ENCODE data around the gene RTRAF.
A peak's percentile ranks its signal among the peaks of the same experiment; 100 is the strongest.

Gene RTRAF

DNA sequence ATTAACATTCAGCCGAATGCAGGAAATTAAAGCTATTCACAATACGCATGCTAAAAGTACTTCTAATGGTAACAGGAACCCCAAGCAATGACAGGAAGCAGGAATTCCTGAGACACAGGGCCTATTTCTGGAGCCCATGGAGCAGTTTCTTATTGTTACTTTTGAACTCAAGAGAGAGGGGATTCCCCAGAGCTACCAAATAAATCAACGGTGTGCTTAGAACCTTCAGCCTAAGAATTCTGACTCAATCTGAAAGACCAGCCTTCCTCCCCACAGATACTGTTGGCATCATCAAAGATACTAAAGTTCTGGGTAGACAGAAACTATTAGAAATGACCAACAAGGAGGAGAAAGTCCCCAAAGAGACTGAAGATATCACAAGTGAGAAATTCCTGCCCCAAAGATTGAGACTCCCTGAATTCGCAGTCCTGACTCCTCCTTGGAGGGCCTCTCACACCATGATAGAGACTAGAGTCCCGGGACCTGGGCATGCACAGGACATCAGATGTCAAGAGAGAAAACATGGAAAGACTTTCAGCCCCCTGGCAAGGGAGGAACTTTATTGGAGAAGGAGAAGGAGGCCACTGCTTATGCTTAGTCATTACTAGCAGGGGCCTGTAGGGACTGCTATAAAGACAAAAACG is 32.7 kb downstream of the RTRAF start:
- DNase-seq: peak in 1 of 5 donors; percentile 54

DNA sequence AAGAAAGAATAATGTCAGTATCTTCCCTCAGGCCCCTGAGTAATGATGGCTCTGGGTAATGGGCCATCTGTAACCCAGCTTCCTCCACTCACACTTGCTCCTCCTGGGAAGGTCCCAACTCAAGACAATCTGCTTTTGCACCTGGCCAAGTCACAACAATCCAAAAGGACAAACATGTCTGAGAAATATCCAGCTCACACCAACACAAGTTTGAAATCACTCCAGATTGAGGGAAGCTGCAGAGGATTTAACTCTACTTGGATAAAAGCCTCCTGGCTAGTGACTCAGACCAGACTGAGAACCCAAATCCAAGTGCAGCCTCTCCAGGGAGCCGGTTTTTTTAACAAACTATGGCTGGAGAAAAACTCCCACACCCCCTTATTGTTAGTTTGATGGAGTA is 34.2 kb downstream of the RTRAF start:
- no peak for DNase-seq

DNA sequence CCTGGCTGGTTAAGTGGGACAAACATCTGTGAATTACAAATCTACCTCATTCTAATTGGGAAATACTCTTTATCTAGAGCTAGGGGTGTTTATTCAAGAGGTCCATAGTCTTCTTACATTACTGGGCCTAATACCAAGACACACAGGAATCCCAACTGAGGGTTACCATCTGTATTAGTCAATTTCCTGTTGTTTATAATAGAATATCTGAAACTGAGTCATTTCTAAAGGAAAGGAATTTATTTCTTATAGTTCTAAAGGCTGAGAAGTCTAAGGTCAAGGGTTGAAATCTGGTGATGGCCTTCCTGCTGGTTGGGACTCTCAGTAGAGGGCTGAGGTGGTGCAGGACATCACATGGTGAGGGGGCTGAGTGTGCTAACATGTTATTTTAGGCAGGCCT is 36.0 kb downstream of the RTRAF start:
- no peak for DNase-seq

DNA sequence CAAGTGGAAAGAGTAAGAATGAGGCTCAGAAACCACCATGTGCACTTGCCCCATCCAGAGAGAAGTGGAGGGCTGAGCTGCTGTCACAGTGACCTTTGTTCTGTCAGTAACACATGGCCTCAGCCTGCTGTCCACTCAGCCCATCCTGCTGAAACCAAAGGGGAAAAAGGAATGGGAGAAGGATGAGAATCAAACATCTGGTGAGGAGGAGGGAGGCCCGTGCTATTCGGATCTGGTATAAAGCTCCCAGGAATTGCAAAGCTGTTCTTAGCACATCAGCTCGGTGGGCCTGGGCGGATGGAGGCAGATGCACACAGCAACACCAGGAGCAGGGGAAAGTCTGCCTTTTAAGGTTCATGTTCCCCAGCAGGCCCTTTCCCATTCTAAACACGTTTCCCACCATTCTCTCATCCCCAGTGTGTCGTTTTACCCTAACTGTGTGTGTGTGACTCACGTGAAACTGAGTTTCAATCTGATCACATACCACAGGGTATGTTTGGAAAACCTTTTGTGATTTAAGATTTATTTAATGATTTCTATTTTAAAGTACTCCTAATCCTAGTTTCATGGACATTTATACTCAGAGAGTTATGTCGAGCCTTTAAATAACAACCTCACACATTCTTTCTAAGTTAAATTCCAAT is 36.8 kb downstream of the RTRAF start:
- DNase-seq: no peak

DNA sequence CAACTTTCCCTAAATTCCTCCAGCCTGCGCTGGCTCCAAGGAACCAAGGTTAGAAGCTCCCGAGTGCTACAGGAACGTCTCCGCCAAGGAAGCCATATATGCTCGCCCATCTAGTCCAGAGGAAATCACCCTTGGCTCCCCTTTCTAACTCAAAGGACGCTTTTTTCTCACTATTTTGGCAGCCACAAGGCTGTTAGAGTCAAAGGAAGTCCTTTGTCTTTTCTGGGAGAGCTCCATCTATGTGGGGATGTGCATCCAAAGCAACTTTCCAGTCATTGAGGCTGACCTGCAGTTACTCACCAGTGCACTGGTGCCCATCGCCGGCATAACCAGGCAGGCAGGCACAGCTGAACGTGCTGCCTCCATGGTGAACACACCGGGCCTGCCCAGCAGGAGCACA is 37.6 kb downstream of the RTRAF start:
- DNase-seq: no peak

DNA sequence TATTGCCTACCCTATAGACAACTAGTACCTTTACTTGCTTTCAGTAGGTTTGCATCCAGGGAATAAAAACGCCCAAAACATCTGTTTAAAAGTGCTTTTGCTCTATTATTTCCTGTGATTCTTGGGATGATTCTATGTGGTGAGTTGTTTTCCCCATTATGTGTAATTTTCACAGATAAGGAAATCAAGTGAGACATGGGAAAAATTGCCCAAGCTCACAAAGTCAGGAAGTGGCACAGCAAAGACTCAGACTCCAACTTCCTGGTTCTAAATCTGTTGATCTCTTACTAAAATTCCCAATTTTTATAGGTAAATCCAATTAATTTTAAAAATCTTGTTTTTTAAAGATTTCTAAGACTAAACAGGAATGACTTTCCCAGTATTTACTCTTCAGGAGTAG is 40.5 kb downstream of the RTRAF start:
- DNase-seq: no peak

- no peak for DNase-seq
Observed at GRCh38 chr14:52031781-52032180, 42.4 kb downstream of the RTRAF start.

- DNase-seq: no peak
Observed at GRCh38 chr14:52032204-52032801, 43.0 kb downstream of the RTRAF start.

DNA sequence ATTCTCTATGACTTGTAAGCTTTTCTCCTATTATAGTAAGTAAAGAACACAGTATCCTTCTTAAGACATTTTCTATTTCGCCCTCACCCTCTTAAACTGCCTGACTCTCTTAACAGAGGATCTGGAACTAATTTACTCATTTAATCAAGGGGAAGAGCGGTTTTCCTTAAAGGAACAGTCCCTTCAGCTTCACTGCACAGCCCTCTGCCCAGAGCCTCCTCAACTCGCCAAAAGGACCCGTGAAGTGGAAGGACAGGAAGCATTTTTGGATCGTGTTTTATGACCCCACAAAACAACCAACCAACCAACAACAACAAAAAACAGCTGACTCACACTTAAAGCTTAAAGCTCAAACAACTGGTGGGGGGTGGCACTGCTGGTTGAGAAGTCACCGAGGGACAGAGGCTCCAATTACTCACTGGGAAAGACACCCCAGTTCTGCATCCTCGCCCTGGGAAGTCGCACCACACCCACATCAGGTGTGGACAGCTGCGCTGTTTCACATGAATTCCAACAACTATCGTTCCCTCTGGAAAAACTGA is 43.8 kb downstream of the RTRAF start:
- no peak for DNase-seq

DNA sequence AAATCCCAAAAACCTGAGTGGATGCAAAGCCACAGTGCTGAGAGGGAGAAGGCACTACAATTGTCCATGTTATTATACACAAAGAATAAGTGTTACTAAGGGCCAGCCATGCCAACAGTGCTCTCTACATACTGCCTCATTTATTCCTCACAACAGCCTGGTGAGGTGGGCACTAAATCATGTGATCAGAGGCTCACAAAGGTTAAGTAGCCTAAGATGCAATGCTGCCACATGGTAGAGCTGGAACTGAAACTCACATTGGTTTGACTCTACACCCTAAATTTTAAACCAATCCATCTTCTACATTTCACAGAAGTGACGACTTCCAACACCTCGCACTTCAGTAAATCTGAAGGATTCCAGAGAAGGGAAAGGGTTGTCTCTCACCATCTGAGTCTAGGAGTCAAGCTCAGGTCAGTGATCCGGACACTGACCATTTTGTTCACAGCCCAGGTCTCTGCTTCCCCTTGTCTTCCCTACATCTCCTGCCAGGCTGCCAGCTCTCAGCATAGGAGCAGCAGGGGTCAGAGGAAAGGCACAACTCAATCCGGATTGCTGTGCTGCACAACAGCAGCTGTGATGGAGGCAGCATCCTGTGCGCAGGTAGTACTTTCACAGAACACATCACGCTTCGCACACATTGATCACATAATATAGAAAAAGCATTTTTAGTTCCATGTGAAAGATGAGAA is 49.9 kb downstream of the RTRAF start:
- no peak for DNase-seq

GRCh38 chr14:52040598-52040997 is 51.3 kb downstream of the RTRAF start:
- DNase-seq: no peak

GRCh38 chr14:52042371-52043289 is 53.3 kb downstream of the RTRAF start:
- DNase-seq: no peak

- peak in 3 of 5 donors; percentile 22 to 26 (median 26) for DNase-seq
Observed at GRCh38 chr14:52043690-52044089, 54.3 kb downstream of the RTRAF start.

GRCh38 chr14:52044791-52045522 is 55.6 kb downstream of the RTRAF start:
- DNase-seq: no peak

- DNase-seq: no peak
Observed at GRCh38 chr14:52046376-52046917, 57.1 kb downstream of the RTRAF start.

DNA sequence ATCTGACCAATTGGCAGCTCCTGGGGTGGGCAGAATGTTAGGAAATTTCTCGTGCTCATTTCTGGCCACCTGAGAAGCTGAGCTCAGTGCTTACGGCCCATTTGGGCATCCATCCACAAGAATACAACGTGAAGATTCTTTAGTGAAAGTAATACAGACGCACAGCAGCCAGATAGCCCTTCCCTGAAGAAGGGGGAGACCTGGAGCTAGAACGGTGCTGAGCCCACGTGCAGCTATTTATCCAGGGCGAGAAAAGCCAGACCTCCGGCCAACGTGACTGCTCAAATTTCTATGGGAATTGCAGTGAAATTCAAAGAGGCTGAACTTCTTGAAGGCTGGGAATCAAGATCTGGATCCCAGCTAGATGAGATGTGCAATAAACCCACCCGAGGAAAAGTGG is 58.8 kb downstream of the RTRAF start:
- DNase-seq: no peak

DNA sequence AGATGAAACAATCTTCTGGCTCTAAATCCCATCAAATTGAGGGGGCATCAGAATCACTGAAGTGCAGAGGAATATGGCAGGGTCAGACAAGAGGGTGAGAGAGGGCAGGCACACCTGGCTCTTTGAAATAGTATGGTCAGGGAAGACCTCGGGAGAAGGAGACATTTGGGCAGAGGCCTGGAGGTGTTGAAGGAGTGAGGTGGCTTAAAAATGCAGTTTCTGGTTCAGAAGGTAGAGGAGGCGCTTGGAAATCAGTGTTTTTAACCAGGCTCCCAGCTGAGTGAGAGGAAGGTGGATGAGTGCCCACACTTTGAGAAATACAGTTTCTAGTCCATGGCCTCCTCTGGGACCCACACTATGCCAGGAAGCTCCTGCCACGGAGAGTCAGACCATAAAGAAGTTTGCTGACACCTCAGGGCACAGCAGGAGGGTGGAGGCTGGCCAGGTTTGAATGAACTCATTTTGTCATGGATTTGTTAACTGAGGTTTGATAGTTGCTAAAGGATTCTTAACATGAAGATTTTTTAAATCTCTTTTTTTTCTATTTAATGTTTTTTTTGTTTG is 59.4 kb downstream of the RTRAF start:
- no peak for DNase-seq

DNA sequence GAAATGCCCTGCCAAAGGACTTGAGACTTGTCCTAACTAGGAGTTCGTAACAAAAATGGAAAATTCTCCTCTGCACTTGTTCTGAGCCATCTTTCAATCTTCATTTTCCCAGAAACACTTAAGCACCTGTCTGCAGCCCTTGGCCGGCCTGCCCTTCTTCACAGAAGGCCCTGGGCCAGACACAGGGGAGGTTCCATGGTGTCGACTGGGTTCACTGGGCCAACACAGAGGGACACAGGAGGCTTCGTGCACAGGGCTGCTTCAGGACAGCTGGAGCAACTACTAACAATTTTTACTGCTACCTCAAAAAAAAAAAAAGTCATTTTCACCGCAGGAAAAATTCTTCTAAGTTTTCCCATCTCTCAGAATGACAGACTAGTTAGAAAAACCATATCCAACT is 59.9 kb downstream of the RTRAF start:
- no peak for DNase-seq

DNA sequence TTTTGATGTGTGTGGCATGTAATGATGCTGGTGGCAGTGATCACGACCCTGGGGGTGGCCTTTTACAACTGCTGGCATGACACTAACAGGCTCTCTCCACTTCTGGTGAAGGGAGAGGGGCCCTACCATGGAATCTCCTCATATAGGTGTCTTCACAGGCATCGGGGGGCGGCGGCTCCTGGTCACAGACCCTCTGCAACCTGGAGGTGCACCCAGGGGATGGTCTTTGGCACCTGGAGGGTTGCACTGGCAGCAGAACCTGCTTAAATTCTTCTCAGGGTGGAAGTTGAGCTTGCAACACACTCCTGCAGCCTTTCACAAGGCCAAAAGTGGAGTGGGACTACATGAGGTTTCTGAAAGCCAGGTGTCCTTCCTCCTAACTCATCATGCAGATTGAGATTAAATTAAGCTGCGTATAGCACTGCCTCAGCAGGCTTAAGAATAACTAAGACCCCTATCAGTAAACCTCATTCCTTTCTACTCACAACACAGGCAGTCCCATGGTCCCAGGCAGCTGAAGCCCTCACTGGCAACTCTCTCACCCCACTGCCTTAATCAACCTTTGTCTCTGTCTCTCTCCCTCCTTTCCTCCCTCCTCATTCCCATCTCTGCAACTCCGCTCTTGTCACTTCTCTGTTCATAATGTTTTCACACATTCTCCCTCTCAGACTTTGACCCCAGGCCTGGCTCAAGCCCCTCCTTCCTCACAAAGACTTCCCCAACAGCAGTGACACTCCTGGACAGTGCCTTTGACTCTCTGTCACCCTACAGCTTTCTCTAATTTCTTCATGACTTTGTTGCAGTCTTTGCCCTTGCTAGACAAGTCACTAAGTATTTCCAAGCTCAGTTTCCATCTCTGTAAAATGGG is 60.6 kb downstream of the RTRAF start:
- DNase-seq: no peak

DNA sequence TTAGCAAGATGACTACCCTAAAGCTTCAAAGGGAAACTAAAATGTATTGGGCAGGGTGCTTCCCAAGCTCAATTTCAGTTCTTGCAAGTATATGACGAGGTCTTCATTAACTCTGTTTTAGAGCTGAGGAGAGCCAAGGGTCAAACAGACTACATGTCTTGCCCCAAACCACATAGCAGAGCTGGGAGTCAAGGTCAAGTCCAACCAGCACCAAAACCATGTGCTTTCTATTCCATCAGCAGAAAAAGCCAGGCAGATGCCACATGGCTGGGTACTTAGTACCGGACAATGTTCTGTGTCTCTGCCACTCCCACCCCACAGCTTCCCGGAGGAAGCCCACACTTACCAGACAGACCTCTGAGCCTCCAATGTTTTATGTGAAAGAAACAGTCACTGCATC is 61.9 kb downstream of the RTRAF start:
- DNase-seq: no peak

All from T-helper 1 cell (primary cell).